GM10266 (cell line): ENCODE results near the gene SLC17A9.

Experiments
- DNase-seq: peaks from one replicate; pipeline ENCODE4 v3.0.0; 2012; ENCODE audit errors: extremely low spot score
- CTCF ChIP-seq: IDR thresholded peaks from 2 replicates; pipeline ENCODE4 v1.5.1; 2012; ENCODE audit warnings: mild to moderate bottlenecking, low read depth; ENCODE audit not compliant: control insufficient read depth, insufficient read depth; ENCODE audit errors: missing control alignments

Gene SLC17A9

GRCh38 chr20:63015147-63015661 lies 62.7 kb downstream of the SLC17A9 start:
- no peak for TF ChIP-seq CTCF

GRCh38 chr20:63015662-63016361 lies 63.3 kb downstream of the SLC17A9 start:
- DNase-seq: no peak
- TF ChIP-seq CTCF: no peak

More at GRCh38 chr20:63015147-63015661, 62.7 kb downstream of the SLC17A9 start:
- no peak for DNase-seq

GRCh38 chr20:63016514-63017075 lies 64.1 kb downstream of the SLC17A9 start:
- DNase-seq: no peak
- no peak for TF ChIP-seq CTCF

GRCh38 chr20:63017076-63017825 lies 64.7 kb downstream of the SLC17A9 start:
- DNase-seq: no peak
- TF ChIP-seq CTCF: no peak

GRCh38 chr20:63017826-63018411 lies 65.4 kb downstream of the SLC17A9 start:
- DNase-seq: no peak
- TF ChIP-seq CTCF: no peak
